ENCODE data around the gene PC.

GRCh38 chr11:66858939-66859685 lies 99.1 kb downstream of the PC start:
- no peak for TF ChIP-seq CTCF (IDR thresholded peaks at IDR 0.05; ENCODE audit: extremely low read depth in 1 of 2, insufficient read depth in 1 of 2, low read depth in 1 of 2, low read length in 2 of 2)
- TF ChIP-seq EZH2 (IDR thresholded peaks at IDR 0.05; ENCODE audit: borderline replicate concordance, low read depth, low read length, severe bottlenecking) = no peak
- no peak for TF ChIP-seq POLR2A (IDR thresholded peaks at IDR 0.05; ENCODE audit: low read depth, low read length)
- TF ChIP-seq MAX (IDR thresholded peaks at IDR 0.05; ENCODE audit: insufficient read depth, insufficient read length) = no peak

All from endothelial cell of umbilical vein (primary cell).